ENCODE measurements around the gene BRMS1.

The BRMS1 gene

DNA sequence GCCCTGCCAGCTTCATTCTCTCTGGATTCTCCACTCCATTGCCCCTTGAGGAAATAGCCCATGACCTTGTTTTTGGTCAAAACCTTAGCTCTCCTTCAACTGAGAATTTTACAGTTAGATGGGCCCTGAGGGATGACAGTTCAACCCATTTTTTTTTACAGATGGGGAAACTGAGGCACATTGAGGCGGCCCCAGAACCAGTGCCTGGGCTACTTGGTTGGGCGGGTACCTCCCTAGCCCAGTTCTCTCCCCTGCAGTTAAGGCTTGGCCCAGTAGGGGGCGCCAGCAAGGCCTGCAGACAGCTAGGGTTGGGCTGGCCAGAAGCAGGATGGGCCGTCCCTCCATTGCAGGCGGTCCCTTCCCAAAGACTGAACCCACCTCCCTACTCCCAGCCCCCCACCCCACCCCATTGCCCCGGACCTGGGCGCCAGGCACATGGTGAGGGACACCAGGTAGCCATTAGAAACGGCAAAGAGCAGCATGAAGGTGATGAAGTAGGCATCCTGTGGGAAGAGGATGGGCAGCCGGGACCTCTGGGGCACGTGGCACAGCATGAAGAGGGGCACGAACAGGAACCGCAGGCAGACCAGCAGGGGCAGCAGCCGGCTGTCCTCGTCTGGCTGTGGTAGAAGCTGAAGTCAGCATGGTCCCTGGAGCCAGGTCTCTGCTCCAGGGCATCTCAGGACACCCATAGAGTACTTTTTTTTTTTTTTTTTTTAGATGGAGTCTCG, 19.1 kb upstream of the BRMS1 start:
- Histone ChIP-seq H4K8ac (ENCODE audit: low read depth, low read length) (no peak overlapping the region), H3K27me3 (ENCODE audit: insufficient read depth, low read length) (no peaks in the 10 kb centered on the region), H3K79me2 (ENCODE audit: control insufficient read depth, insufficient read depth, low read length, poor library complexity) (no peaks in the 10 kb centered on the region), H3K9me3 (ENCODE audit: insufficient read depth, low read depth, low read length) (peaks cover 4% of the 10 kb centered on the region), H2BK120ac (ENCODE audit: insufficient read depth, low read length, poor library complexity) (no peak overlapping the region), H4K12ac (ENCODE audit: low read depth, low read length) (no peak overlapping the region), H3K18ac (ENCODE audit: low read length) (no peak overlapping the region), H3K27ac (ENCODE audit: low read depth, low read length) (no peak overlapping the region), H2BK5ac (ENCODE audit: low read depth, low read length, poor library complexity) (no peak overlapping the region), H2AFZ (ENCODE audit: insufficient read depth, low read length, poor library complexity) (no peak overlapping the region), H4K91ac (ENCODE audit: low read depth, low read length) (no peak overlapping the region), H3K4me2 (ENCODE audit: low read length) (no peak overlapping the region), H2BK12ac (ENCODE audit: low read length) (no peak overlapping the region), H3K4me3 (ENCODE audit: low read depth, low read length) (no peak overlapping the region), H2AK5ac (ENCODE audit: low read length) (no peak overlapping the region), H3K4ac (ENCODE audit: low read depth, low read length) (no peak overlapping the region), H3K4me1 (ENCODE audit: control insufficient read depth in 1 of 2, insufficient read depth in 2 of 2, low read length in 2 of 2) (peaks cover 0 to 8% of the 10 kb centered on the region in 2 experiments), H3K9ac (ENCODE audit: low read length) (no peak overlapping the region), H3K36me3 (ENCODE audit: control insufficient read depth in 1 of 2, insufficient read depth in 2 of 2, low read length in 2 of 2) (peaks cover 30 to 33% of the 10 kb centered on the region in 2 experiments), H3K79me1 (ENCODE audit: low read length) (no peaks in the 10 kb centered on the region), H3K14ac (ENCODE audit: low read length) (no peak overlapping the region), H3K23ac (ENCODE audit: low read length) (no peak overlapping the region)
- peak in 1 of 2 donors; percentile 56 for DNase-seq
- WGBS (ENCODE audit: extremely low coverage, insufficient coverage, insufficient read length) = no CpG with 5 or more reads among the region's 15 CpGs

DNA sequence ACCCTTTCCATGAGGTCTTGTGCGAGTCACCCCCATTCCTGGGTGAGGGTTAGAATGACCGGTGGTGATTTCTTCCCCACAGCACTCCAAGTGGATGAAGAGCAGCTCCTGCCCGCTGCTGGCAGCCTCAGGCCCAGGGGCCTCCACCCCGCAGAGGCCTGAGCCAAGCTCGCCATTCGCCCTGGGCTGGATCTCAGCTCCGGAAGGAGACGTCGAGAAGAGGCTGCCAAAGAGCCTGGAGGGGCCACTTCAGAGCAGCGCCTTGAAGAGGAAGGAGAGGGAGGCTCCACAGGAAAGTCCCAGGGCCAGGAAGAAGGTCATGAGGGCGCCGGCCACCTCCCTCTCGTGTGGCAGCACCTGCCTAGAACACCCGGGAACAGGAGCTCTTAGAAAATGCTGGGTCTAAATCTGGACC, 18.3 kb upstream of the BRMS1 start:
- Histone ChIP-seq H2BK5ac (ENCODE audit: low read depth, low read length, poor library complexity) (no peak overlapping the region), H3K14ac (ENCODE audit: low read length) (no peak overlapping the region), H3K18ac (ENCODE audit: low read length) (no peak overlapping the region), H3K27ac (ENCODE audit: low read depth, low read length) (no peak overlapping the region), H2BK120ac (ENCODE audit: insufficient read depth, low read length, poor library complexity) (no peak overlapping the region), H4K12ac (ENCODE audit: low read depth, low read length) (no peak overlapping the region), H4K8ac (ENCODE audit: low read depth, low read length) (no peak overlapping the region), H3K4me2 (ENCODE audit: low read length) (no peak overlapping the region), H3K9me3 (ENCODE audit: insufficient read depth, low read depth, low read length) (peaks cover 4% of the 10 kb centered on the region), H2BK12ac (ENCODE audit: low read length) (no peak overlapping the region), H3K79me2 (ENCODE audit: control insufficient read depth, insufficient read depth, low read length, poor library complexity) (no peaks in the 10 kb centered on the region), H2AK5ac (ENCODE audit: low read length) (no peak overlapping the region), H2AFZ (ENCODE audit: insufficient read depth, low read length, poor library complexity) (no peak overlapping the region), H3K23ac (ENCODE audit: low read length) (no peak overlapping the region), H3K4ac (ENCODE audit: low read depth, low read length) (no peak overlapping the region), H3K9ac (ENCODE audit: low read length) (no peak overlapping the region), H3K27me3 (ENCODE audit: insufficient read depth, low read length) (no peaks in the 10 kb centered on the region), H4K91ac (ENCODE audit: low read depth, low read length) (no peak overlapping the region), H3K79me1 (ENCODE audit: low read length) (no peaks in the 10 kb centered on the region), H3K36me3 (ENCODE audit: control insufficient read depth in 1 of 2, insufficient read depth in 2 of 2, low read length in 2 of 2) (peaks cover 23 to 26% of the 10 kb centered on the region in 2 experiments), H3K4me3 (ENCODE audit: low read depth, low read length) (no peak overlapping the region), H3K4me1 (ENCODE audit: control insufficient read depth in 1 of 2, insufficient read depth in 2 of 2, low read length in 2 of 2) (peaks cover 0 to 8% of the 10 kb centered on the region in 2 experiments)
- no CpG with 5 or more reads among the region's 14 CpGs for WGBS (ENCODE audit: extremely low coverage, insufficient coverage, insufficient read length)
- no peak for DNase-seq

DNA sequence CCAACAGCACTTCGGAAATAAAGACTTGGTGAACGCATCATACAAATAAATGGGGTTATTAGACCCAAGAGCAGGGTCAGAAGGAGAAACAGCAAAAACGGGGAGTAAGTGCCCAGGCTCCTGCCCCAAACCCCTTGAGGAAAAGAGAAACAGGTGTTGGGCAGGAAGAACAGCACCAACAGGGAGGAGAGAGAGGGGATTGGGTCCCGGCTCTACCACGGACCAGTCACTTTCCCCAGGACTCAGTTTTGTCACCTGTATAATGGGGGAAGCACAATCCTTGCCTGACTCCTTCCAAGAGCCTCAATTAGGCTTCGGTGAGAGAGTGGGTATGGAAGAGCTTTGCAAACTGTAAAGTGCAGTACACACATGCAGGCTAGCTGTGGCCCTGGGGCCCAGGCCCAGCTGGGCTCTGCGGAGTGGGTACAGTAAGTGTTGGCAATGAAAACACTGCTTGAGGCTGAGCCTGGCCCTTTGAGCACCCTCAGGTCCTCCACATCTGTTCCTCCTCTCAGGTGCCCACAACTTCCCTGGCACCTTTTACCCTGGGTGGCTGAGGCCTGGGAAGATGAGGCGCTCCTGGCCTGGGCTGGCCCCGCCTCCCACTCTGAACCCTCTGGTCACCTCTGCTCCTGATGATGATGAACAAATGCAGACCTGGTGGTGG, 17.7 kb upstream of the BRMS1 start:
- no peak overlapping the region for H2BK120ac ChIP-seq (ENCODE audit: insufficient read depth, low read length, poor library complexity)
- peaks cover 4% of the 10 kb centered on the region for H3K9me3 ChIP-seq (ENCODE audit: insufficient read depth, low read depth, low read length)
- DNase-seq = no peak
- no peak overlapping the region for H2AFZ ChIP-seq (ENCODE audit: insufficient read depth, low read length, poor library complexity)
- no peak overlapping the region for H3K23ac ChIP-seq (ENCODE audit: low read length)
- H4K12ac ChIP-seq (ENCODE audit: low read depth, low read length) = no peak overlapping the region
- no peak overlapping the region for H2BK5ac ChIP-seq (ENCODE audit: low read depth, low read length, poor library complexity)
- no peak overlapping the region for H3K4me3 ChIP-seq (ENCODE audit: low read depth, low read length)
- H2BK12ac ChIP-seq (ENCODE audit: low read length) = no peak overlapping the region
- H3K4me1 ChIP-seq (ENCODE audit: control insufficient read depth in 1 of 2, insufficient read depth in 2 of 2, low read length in 2 of 2) = peaks cover 0 to 8% of the 10 kb centered on the region in 2 experiments
- no peak overlapping the region for H4K91ac ChIP-seq (ENCODE audit: low read depth, low read length)
- no CpG with 5 or more reads among the region's 9 CpGs for WGBS (ENCODE audit: extremely low coverage, insufficient coverage, insufficient read length)
- H4K8ac ChIP-seq (ENCODE audit: low read depth, low read length) = no peak overlapping the region
- H3K79me2 ChIP-seq (ENCODE audit: control insufficient read depth, insufficient read depth, low read length, poor library complexity) = no peaks in the 10 kb centered on the region
- no peak overlapping the region for H3K9ac ChIP-seq (ENCODE audit: low read length)
- no peak overlapping the region for H3K4ac ChIP-seq (ENCODE audit: low read depth, low read length)
- no peak overlapping the region for H3K27ac ChIP-seq (ENCODE audit: low read depth, low read length)
- peaks cover 22% of the 10 kb centered on the region in 2 experiments for H3K36me3 ChIP-seq (ENCODE audit: control insufficient read depth in 1 of 2, insufficient read depth in 2 of 2, low read length in 2 of 2)
- no peak overlapping the region for H2AK5ac ChIP-seq (ENCODE audit: low read length)
- H3K79me1 ChIP-seq (ENCODE audit: low read length) = no peaks in the 10 kb centered on the region
- H3K18ac ChIP-seq (ENCODE audit: low read length) = no peak overlapping the region
- H3K14ac ChIP-seq (ENCODE audit: low read length) = no peak overlapping the region
- H3K27me3 ChIP-seq (ENCODE audit: insufficient read depth, low read length) = no peaks in the 10 kb centered on the region
- no peak overlapping the region for H3K4me2 ChIP-seq (ENCODE audit: low read length)

DNA sequence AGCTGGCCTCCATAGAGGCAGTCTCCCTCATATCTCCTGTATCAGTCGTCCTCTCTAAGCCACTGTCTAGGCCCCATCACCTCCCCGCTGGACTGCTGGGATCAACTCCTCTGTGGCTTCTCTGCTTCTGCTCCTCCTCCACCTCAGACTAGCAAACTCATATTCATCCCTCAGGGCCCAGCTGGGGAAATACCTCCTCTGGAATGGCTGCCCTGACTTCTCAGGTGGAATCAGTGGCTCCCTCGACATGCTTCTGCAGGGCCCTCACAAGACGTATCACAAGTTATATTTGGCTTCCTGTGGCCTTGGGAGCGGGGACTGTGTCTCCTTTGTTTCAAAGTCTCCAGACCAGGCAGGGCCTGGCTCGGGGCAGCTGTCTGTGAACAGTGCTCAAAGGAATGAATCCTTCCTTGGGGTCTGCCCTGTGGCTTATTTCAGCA, 16.6 kb upstream of the BRMS1 start:
- no peak overlapping the region for H2BK12ac ChIP-seq (ENCODE audit: low read length)
- no peaks in the 10 kb centered on the region for H3K79me1 ChIP-seq (ENCODE audit: low read length)
- peaks cover 4% of the 10 kb centered on the region for H3K9me3 ChIP-seq (ENCODE audit: insufficient read depth, low read depth, low read length)
- H3K23ac ChIP-seq (ENCODE audit: low read length) = no peak overlapping the region
- no peak overlapping the region for H4K91ac ChIP-seq (ENCODE audit: low read depth, low read length)
- no CpG with 5 or more reads among the region's 6 CpGs for WGBS (ENCODE audit: extremely low coverage, insufficient coverage, insufficient read length)
- no peak overlapping the region for H2BK5ac ChIP-seq (ENCODE audit: low read depth, low read length, poor library complexity)
- no peak for DNase-seq
- no peak overlapping the region for H3K9ac ChIP-seq (ENCODE audit: low read length)
- peaks cover 0 to 8% of the 10 kb centered on the region in 2 experiments for H3K4me1 ChIP-seq (ENCODE audit: control insufficient read depth in 1 of 2, insufficient read depth in 2 of 2, low read length in 2 of 2)
- peak overlapping the region; percentile 23 for H4K12ac ChIP-seq (ENCODE audit: low read depth, low read length)
- no peak overlapping the region for H3K14ac ChIP-seq (ENCODE audit: low read length)
- H3K4me3 ChIP-seq (ENCODE audit: low read depth, low read length) = no peak overlapping the region
- no peaks in the 10 kb centered on the region for H3K27me3 ChIP-seq (ENCODE audit: insufficient read depth, low read length)
- H3K27ac ChIP-seq (ENCODE audit: low read depth, low read length) = no peak overlapping the region
- H2AFZ ChIP-seq (ENCODE audit: insufficient read depth, low read length, poor library complexity) = no peak overlapping the region
- no peak overlapping the region for H2AK5ac ChIP-seq (ENCODE audit: low read length)
- H2BK120ac ChIP-seq (ENCODE audit: insufficient read depth, low read length, poor library complexity) = no peak overlapping the region
- peaks cover 13 to 17% of the 10 kb centered on the region in 2 experiments for H3K36me3 ChIP-seq (ENCODE audit: control insufficient read depth in 1 of 2, insufficient read depth in 2 of 2, low read length in 2 of 2)
- H3K18ac ChIP-seq (ENCODE audit: low read length) = no peak overlapping the region
- H3K4me2 ChIP-seq (ENCODE audit: low read length) = no peak overlapping the region
- H3K79me2 ChIP-seq (ENCODE audit: control insufficient read depth, insufficient read depth, low read length, poor library complexity) = no peaks in the 10 kb centered on the region
- H4K8ac ChIP-seq (ENCODE audit: low read depth, low read length) = no peak overlapping the region
- no peak overlapping the region for H3K4ac ChIP-seq (ENCODE audit: low read depth, low read length)

Measured in trophoblast cell (in vitro differentiated cells and primary cell).